Vagina (tissue), 2 donors: ENCODE measurements around the gene CFAP58.

ENCODE experiments used
- POLR2A ChIP-seq, 2 donors: fragments of 450-650 bp; IDR thresholded peaks; one replicate each; pipeline ENCODE4 v1.6.1; 2017; ENCODE audit warnings: antibody characterized with exemption in 2 of 2, mild to moderate bottlenecking in 2 of 2, moderate library complexity in 2 of 2
- POLR2AphosphoS5 ChIP-seq, 2 donors: sonication (generic); formaldehyde crosslinking; IDR thresholded peaks; one replicate each; pipeline ENCODE4 v1.9.0; 2017; ENCODE audit warnings: antibody characterized with exemption in 2 of 2, mild to moderate bottlenecking in 2 of 2, low read depth in 1 of 2; ENCODE audit not compliant: insufficient read depth in 1 of 2
- TF ChIP-seq, protein P1 (sequence below), 3 experiments: fragments of 450-650 bp in 2 of 3; fragments of 200-600 bp in 1 of 3; sonication (generic) in 1 of 3; IDR thresholded peaks; one replicate each; pipeline ENCODE4 v1.5.1; 2017 to 2019; ENCODE audit warnings: antibody characterized with exemption in 3 of 3, mild to moderate bottlenecking in 2 of 3, moderate library complexity in 2 of 3

- TF ChIP-seq, protein P1, sequence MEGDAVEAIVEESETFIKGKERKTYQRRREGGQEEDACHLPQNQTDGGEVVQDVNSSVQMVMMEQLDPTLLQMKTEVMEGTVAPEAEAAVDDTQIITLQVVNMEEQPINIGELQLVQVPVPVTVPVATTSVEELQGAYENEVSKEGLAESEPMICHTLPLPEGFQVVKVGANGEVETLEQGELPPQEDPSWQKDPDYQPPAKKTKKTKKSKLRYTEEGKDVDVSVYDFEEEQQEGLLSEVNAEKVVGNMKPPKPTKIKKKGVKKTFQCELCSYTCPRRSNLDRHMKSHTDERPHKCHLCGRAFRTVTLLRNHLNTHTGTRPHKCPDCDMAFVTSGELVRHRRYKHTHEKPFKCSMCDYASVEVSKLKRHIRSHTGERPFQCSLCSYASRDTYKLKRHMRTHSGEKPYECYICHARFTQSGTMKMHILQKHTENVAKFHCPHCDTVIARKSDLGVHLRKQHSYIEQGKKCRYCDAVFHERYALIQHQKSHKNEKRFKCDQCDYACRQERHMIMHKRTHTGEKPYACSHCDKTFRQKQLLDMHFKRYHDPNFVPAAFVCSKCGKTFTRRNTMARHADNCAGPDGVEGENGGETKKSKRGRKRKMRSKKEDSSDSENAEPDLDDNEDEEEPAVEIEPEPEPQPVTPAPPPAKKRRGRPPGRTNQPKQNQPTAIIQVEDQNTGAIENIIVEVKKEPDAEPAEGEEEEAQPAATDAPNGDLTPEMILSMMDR (IDR thresholded peaks at IDR 0.05) = no peak
- TF ChIP-seq POLR2A (IDR thresholded peaks at IDR 0.05) (no peak), POLR2AphosphoS5 (IDR thresholded peaks at IDR 0.05; ENCODE audit: insufficient read depth in 1 of 2, low read depth in 1 of 2) (no peak)
Measured at GRCh38 chr10:104345941-104346340, 7.7 kb upstream of the CFAP58 start.
